GM19438 (cell line): ENCODE data around the gene PEX14.

Experiments used
- ATAC-seq: cut with Tn5 transposase; IDR thresholded peaks from one replicate; pipeline ENCODE4 v1.9.1; 2021; ENCODE audit warnings: low read depth; ENCODE audit not compliant: unreplicated experiment

Gene PEX14

GRCh38 chr1:10586125-10586524 lies 111.4 kb downstream of the PEX14 start:
- ATAC-seq, result no peak

GRCh38 chr1:10588640-10589039 lies 113.9 kb downstream of the PEX14 start:
- no peak for ATAC-seq

- no peak for ATAC-seq
Measured at GRCh38 chr1:10589074-10589473, 114.3 kb downstream of the PEX14 start.

- no peak for ATAC-seq
Measured at GRCh38 chr1:10591010-10591409, 116.3 kb downstream of the PEX14 start.

- no peak for ATAC-seq
Measured at GRCh38 chr1:10592373-10592772, 117.6 kb downstream of the PEX14 start.

- ATAC-seq, result no peak
Measured at GRCh38 chr1:10593750-10594149, 119.0 kb downstream of the PEX14 start.

GRCh38 chr1:10594595-10595223 lies 120.0 kb downstream of the PEX14 start:
- ATAC-seq, result no peak

- no peak for ATAC-seq
Measured at GRCh38 chr1:10596780-10597179, 122.0 kb downstream of the PEX14 start.

GRCh38 chr1:10597492-10598388 lies 123.0 kb downstream of the PEX14 start:
- ATAC-seq, result no peak

- ATAC-seq, result no peak
Measured at GRCh38 chr1:10598389-10598702, 123.6 kb downstream of the PEX14 start.

GRCh38 chr1:10599194-10599861 lies 124.6 kb downstream of the PEX14 start:
- no peak for ATAC-seq

- no peak for ATAC-seq
Measured at GRCh38 chr1:10601342-10602070, 126.8 kb downstream of the PEX14 start.

- ATAC-seq, result no peak
Measured at GRCh38 chr1:10602936-10603335, 128.2 kb downstream of the PEX14 start.

GRCh38 chr1:10604966-10605365 lies 130.2 kb downstream of the PEX14 start:
- ATAC-seq, result no peak

GRCh38 chr1:10606064-10606463 lies 131.3 kb downstream of the PEX14 start:
- ATAC-seq, result no peak

- ATAC-seq, result no peak
Measured at GRCh38 chr1:10607228-10607627, 132.5 kb downstream of the PEX14 start.

- ATAC-seq, result no peak
Measured at GRCh38 chr1:10608690-10609089, 133.9 kb downstream of the PEX14 start.

GRCh38 chr1:10610901-10611600 lies 136.3 kb downstream of the PEX14 start:
- ATAC-seq, result no peak

GRCh38 chr1:10612436-10613160 lies 137.8 kb downstream of the PEX14 start:
- no peak for ATAC-seq

- no peak for ATAC-seq
Measured at GRCh38 chr1:10613340-10613739, 138.6 kb downstream of the PEX14 start.
